Measurements from ENCODE around the gene FGFBP2. TPM values are rescaled to one million over a fixed set of nuclear protein-coding genes. Genes with fewer than 3 reads are reported as not detected.

Gene FGFBP2
- total and polyA plus RNA-seq, 8 donors = 0.37 to 6.0 (median 1.0) TPM; not detected in 1

- intact Hi-C loops (cut with DNase I; ENCODE audit: low total_unique reads) = loop anchor here (10.0 kb wide), 1 partner anchor 147 kb away; no protein-coding TSS in a partner anchor
Observed at GRCh38 chr4:15951781-15952180, 11.2 kb downstream of the FGFBP2 start.

GRCh38 chr4:15948826-15949225 lies 14.1 kb downstream of the FGFBP2 start:
- WGBS, 5 donors = 75 to 92% (median 88%) methylated on average over 9 of the region's 9 CpGs
- Histone ChIP-seq H3K9me3 (no peaks in the 10 kb centered on the region), H3K36me3 (no peaks in the 10 kb centered on the region), H3K27ac (no peak overlapping the region), H3K4me1 (no peaks in the 10 kb centered on the region), H3K4me3 (no peak overlapping the region), H3K27me3 (no peaks in the 10 kb centered on the region)
- no peak for DNase-seq
- intact Hi-C loops (cut with DNase I; ENCODE audit: low total_unique reads) = no loop called here
- TF ChIP-seq POLR2AphosphoS5 (IDR thresholded peaks at IDR 0.05) = no peak

More at GRCh38 chr4:15951781-15952180, 11.2 kb downstream of the FGFBP2 start:
- DNase-seq = no peak
- no peaks in the 10 kb centered on the region for H3K27me3 ChIP-seq
- H3K4me3 ChIP-seq = no peak overlapping the region
- H3K36me3 ChIP-seq = no peaks in the 10 kb centered on the region
- H3K27ac ChIP-seq = no peak overlapping the region
- TF ChIP-seq POLR2AphosphoS5 (IDR thresholded peaks at IDR 0.05) = no peak
- no peak for TF ChIP-seq CTCF (IDR thresholded peaks at IDR 0.05)
- peaks cover 0 to 6% (median 0%) of the 10 kb centered on the region in 4 donors for H3K4me1 ChIP-seq
- H3K9me3 ChIP-seq = no peaks in the 10 kb centered on the region

GRCh38 chr4:15947684-15948083 lies 15.3 kb downstream of the FGFBP2 start:
- Histone ChIP-seq H3K27ac (no peak overlapping the region), H3K27me3 (no peaks in the 10 kb centered on the region), H3K4me3 (no peak overlapping the region), H3K9me3 (no peaks in the 10 kb centered on the region), H3K4me1 (no peaks in the 10 kb centered on the region), H3K36me3 (no peaks in the 10 kb centered on the region)
- intact Hi-C loops (cut with DNase I; ENCODE audit: low total_unique reads) = no loop called here
- no peak for DNase-seq
- TF ChIP-seq POLR2A (IDR thresholded peaks at IDR 0.05) = no peak
- no peak for TF ChIP-seq CTCF (IDR thresholded peaks at IDR 0.05)
- 78 to 91% (median 88%) methylated on average over 8 of the region's 8 CpGs for WGBS, 5 donors

GRCh38 chr4:15945516-15945915 lies 17.5 kb downstream of the FGFBP2 start:
- TF ChIP-seq POLR2A (IDR thresholded peaks at IDR 0.05) (no peak), EP300 (IDR thresholded peaks at IDR 0.05) (no peak), CTCF (IDR thresholded peaks at IDR 0.05) (no peak), POLR2AphosphoS5 (IDR thresholded peaks at IDR 0.05) (no peak)
- H3K27me3 ChIP-seq = peaks cover 0 to 5% (median 0%) of the 10 kb centered on the region in 3 donors
- no peak overlapping the region for H3K27ac ChIP-seq
- H3K36me3 ChIP-seq = no peaks in the 10 kb centered on the region
- no peaks in the 10 kb centered on the region for H3K4me1 ChIP-seq
- 32 to 52% (median 45%) methylated on average over 1 of the region's 1 CpG for WGBS, 5 donors
- no peak overlapping the region for H3K4me3 ChIP-seq
- DNase-seq = no peak
- intact Hi-C loops (cut with DNase I; ENCODE audit: low total_unique reads) = no loop called here
- H3K9me3 ChIP-seq = no peaks in the 10 kb centered on the region

- TF ChIP-seq EP300 (IDR thresholded peaks at IDR 0.05) (no peak), POLR2AphosphoS5 (IDR thresholded peaks at IDR 0.05) (no peak), CTCF (IDR thresholded peaks at IDR 0.05) (no peak), POLR2A (IDR thresholded peaks at IDR 0.05) (no peak)
- intact Hi-C loops (cut with DNase I; ENCODE audit: low total_unique reads) = no loop called here
- Histone ChIP-seq H3K36me3 (no peaks in the 10 kb centered on the region), H3K27ac (no peak overlapping the region), H3K4me3 (no peak overlapping the region), H3K9me3 (no peaks in the 10 kb centered on the region), H3K4me1 (no peaks in the 10 kb centered on the region), H3K27me3 (peaks cover 0 to 6% (median 0%) of the 10 kb centered on the region in 3 donors)
- WGBS, 5 donors = 75 to 89% (median 83%) methylated on average over 2 of the region's 2 CpGs
- no peak for DNase-seq
Observed at GRCh38 chr4:15944895-15945294, 18.1 kb downstream of the FGFBP2 start.

All from stomach (tissue), 9 donors.